Measurements from ENCODE around the gene JAGN1. TPM values are rescaled to one million over a fixed set of nuclear protein-coding genes. Genes with fewer than 3 reads are reported as not detected.
"Not testable (repeated sequence)": the region's sequence is repeated elsewhere in the genome, so short reads cannot be mapped to it uniquely, and the experiment has no call there.

Gene JAGN1
- total RNA-seq, 8 experiments from 2014 or later = 14.2 to 31.7 (median 25.2) TPM

DNA sequence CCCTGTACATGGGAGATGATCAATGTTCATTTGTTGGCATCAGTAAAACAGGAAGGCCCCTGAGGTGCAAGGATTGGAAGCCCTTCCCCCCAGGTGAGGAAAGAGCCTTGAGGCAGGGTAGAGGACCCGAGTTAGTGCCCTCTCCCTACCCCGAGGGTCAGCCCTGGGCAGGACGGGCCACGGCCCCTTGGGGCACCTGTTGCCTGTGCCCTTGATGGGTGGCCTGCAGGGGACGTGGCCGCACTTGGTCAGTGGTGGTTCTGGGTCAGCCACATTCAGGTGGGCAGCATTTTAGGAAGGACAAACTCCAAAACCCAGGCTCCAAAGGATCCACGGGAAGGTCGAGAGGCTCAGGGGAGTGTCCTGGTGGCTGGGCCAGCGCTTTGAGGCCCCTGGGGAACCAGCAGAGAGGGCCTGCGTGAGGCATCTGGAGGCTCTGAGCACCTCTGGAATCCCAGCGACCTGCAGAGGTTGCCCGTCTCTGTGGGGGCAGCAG, 30.8 kb upstream of the JAGN1 start:
- H3K27ac ChIP-seq = no peak overlapping the region
- H3K4me1 ChIP-seq (replicated peaks in 1 of 2) = peaks cover 0 to 11% of the 10 kb centered on the region in 2 donors
- in situ Hi-C loops (cut with MboI; ENCODE audit: low pct_unique_long_range_greater_than_20kb in 2 of 9, low sequenced_read_pairs in 9 of 9, unreplicated experiment in 9 of 9) = no loop called here
- 60 to 81% methylated on average over 1 to 4 of the region's 12 CpGs; no CpG with 5 or more reads in 8 of the 10 experiments for WGBS, 10 experiments
- H3K4me3 ChIP-seq = no peak overlapping the region
- no peak for ATAC-seq (replicated peaks in 6 of 8)

DNA sequence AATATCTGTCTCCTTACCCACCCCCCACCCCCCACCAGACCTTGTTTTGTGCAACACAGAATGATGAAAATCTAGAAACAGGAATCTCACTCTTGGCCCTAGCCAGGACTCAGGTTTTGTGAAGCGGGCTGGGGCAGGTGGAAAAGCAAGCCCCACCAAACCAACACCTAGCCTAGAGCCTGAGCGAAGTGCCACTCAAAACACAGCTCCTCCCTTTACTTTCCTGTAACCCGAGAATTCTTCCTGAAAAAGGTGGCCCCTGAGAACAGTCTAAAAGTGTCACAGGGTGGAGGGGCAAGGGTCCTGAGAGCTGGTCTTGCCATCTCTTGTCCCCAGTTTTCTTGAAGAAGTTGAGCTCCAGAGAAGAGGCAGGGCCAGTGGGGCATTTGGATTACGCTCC, 29.2 kb upstream of the JAGN1 start:
- no peak for ATAC-seq (replicated peaks in 6 of 8)
- H3K27ac ChIP-seq = no peak overlapping the region
- no peak overlapping the region for H3K4me3 ChIP-seq
- peaks cover 0 to 11% of the 10 kb centered on the region in 2 donors for H3K4me1 ChIP-seq (replicated peaks in 1 of 2)
- 33 to 100% (median 89%) methylated on average over 1 to 3 of the region's 4 CpGs; no CpG with 5 or more reads in 6 of the 10 experiments for WGBS, 10 experiments
- in situ Hi-C loops (cut with MboI; ENCODE audit: low pct_unique_long_range_greater_than_20kb in 2 of 9, low sequenced_read_pairs in 9 of 9, unreplicated experiment in 9 of 9) = no loop called here

DNA sequence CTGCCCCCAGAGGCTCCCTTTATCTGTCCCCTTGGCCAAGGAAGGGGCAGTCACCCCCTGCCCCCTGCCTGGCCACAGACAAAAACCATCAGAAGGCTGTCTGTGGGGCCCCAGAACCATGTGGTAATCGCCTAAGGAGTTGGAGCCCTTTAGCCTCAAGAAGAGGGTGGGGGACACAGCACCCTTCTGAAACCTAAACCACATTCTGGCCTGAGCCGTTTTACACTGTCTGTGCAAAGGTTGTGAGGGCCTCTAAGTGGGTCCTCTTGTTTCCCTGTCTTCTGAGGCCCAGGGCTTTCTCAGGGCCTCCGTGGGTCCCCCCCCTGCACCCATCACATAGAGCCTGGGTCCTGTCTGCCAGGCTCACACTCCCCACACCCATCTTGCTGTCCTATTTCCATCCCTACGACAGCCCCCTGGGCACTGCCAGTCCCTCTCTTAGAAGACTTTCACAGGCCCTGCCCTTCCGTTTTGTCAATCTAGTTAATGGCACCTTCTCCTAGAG, 28.7 kb upstream of the JAGN1 start:
- in situ Hi-C loops (cut with MboI; ENCODE audit: low pct_unique_long_range_greater_than_20kb in 2 of 9, low sequenced_read_pairs in 9 of 9, unreplicated experiment in 9 of 9) = no loop called here
- WGBS, 10 experiments = 40 to 95% (median 86%) methylated on average over 1 to 4 of the region's 5 CpGs; no CpG with 5 or more reads in 6 of the 10 experiments
- no peak overlapping the region for H3K27ac ChIP-seq
- no peak for ATAC-seq (replicated peaks in 6 of 8)
- no peak overlapping the region for H3K4me3 ChIP-seq
- H3K4me1 ChIP-seq (replicated peaks in 1 of 2) = peaks cover 0 to 11% of the 10 kb centered on the region in 2 donors

DNA sequence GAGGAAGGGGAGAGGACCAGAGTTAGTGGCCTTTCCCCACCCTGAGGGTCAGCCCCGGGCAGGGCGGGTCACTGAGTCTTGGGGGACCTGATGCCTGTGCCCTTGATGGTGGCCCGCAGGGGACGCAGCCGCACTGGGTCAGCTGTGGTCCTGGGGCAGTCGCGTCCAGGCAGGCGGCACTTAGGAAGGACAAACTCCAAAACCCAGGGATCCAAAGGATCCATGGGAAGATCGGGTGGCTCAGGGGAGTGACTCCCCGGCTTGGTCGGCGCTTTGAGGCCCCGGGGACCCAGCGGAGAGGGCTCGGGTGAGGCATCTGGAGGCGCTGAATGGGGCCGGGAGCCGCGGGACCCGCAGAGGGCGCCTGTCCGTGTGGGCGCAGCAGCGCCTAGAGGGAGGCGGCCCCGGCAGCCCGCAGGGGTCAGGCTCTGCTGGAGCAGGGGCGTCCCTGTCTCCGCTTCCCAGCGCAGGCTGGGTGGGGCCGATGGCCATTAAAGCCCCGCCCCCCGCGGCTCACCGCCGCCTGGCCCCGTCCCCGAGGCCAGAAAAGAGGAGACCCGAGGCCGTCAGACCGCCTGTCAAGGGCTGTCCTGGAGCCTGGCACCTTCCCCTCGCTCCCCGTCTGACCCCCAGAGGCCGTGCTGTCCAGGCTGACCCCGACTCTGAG, 27.9 kb upstream of the JAGN1 start:
- Histone ChIP-seq H3K27ac (no peak overlapping the region), H3K4me1 (replicated peaks in 1 of 2) (peaks cover 0 to 11% of the 10 kb centered on the region in 2 donors), H3K4me3 (no peak overlapping the region)
- in situ Hi-C loops (cut with MboI; ENCODE audit: low pct_unique_long_range_greater_than_20kb in 2 of 9, low sequenced_read_pairs in 9 of 9, unreplicated experiment in 9 of 9) = no loop called here
- peak; percentile 52 to 97 (median 89) for ATAC-seq (replicated peaks in 6 of 8)
- 84% methylated on average over 5 of the region's 45 CpGs; no CpG with 5 or more reads in 9 of the 10 experiments for WGBS, 10 experiments

DNA sequence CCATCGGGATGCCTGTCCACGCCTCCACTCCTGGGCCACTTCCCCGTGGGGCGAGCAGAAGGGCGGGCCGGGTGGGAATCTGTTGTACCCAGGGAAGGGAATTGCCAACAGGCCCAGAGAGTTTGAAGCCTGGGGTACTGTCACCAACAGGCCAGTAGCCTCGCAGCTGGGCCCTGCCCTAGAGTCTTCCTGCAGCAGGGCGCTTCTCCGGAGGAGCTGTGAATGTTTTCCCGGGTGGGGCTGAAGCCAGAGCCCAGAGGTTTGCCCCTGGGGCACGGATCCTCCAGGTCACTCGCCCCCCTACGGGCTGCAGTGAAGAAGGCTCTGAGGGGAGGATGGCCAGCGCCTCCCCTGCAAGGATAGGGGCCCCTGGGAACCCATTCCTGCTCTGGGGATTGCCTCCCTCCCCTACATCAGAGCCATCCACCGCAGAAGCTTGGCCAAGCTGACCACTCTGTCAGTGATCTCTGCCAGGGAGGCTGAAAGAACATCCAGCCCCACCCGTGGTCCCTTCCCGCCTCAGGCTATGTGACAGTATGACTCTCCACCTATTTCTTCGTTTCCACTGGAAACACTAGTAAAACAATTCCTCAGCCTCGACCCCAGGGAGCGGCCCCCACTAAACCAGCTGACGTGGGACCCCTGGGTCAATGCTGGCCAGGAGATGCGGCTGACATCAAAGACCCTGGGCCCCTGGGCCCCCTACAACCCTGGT, 27.2 kb upstream of the JAGN1 start:
- peak in 4 of 8 experiments; percentile 6 to 56 (median 16) for ATAC-seq (replicated peaks in 6 of 8)
- Histone ChIP-seq H3K4me3 (no peak overlapping the region), H3K27ac (no peak overlapping the region), H3K4me1 (replicated peaks in 1 of 2) (peaks cover 0 to 11% of the 10 kb centered on the region in 2 donors)
- in situ Hi-C loops (cut with MboI; ENCODE audit: low pct_unique_long_range_greater_than_20kb in 2 of 9, low sequenced_read_pairs in 9 of 9, unreplicated experiment in 9 of 9) = no loop called here
- 80 to 94% methylated on average over 2 to 6 of the region's 22 CpGs; no CpG with 5 or more reads in 8 of the 10 experiments for WGBS, 10 experiments

DNA sequence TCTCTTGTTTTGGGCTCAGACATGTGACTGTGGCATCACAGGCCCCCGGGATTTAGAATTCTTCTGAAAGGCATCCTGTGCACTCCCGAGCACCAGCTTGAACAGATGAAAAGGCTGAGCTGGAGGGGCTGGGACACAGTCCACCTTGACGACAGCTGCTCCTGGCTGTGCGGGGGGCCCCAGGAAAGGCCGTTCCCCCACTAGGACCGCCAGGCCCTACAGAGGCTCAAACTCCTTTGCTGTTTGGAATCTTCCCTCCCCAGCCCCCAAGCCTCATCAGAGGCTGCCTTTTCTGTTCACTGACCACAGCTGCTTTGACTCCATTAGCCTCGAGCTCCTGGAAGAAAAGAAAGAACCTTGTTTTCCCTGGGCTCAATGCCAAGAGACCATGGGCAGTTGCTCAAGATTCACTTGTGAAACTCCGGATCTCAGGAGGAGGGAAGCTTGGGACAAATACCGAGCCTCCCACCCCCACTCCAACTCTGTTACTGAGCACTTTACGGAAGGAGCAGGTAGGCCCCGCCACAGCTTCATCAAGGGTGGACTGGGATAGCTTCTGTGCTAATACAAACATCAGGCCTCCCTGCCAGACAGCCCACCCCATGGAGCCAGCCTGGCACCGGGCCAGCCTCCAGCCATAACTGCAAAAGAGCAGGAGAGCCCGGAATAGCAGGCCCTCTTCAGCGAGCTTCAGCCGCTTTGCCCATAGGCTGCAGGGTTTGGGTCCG, 26.0 kb upstream of the JAGN1 start:
- in situ Hi-C loops (cut with MboI; ENCODE audit: low pct_unique_long_range_greater_than_20kb in 2 of 9, low sequenced_read_pairs in 9 of 9, unreplicated experiment in 9 of 9) = no loop called here
- WGBS, 10 experiments = 20 to 89% (median 65%) methylated on average over 1 to 12 of the region's 16 CpGs; no CpG with 5 or more reads in 2 of the 10 experiments
- H3K4me3 ChIP-seq = no peak overlapping the region

DNA sequence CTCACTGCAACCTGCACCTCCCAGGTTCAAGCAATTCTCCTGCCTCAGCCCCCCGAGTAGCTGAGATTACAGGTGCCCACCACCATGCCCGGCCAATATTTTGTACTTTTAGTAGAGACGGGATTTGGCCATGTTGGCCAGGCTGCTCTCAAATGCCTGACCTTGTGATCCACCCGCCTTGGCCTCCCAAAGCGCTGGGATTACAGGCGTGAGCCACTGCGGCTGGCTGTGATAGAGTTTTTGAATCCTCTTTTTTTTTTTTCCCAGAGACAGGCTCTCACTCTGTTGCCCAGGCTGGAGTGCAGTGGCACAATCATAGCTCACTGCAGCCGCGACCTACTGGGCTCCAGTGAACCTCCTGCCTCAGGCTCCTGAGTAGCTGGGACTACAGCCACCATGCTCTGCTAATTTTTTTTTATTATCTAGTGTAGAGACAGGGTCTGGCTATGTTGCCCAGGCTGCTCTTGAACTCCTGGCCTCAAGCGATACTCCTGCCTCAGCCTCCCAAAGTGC, 25.2 kb upstream of the JAGN1 start:
- in situ Hi-C loops (cut with MboI; ENCODE audit: low pct_unique_long_range_greater_than_20kb in 2 of 9, low sequenced_read_pairs in 9 of 9, unreplicated experiment in 9 of 9) = not testable (repeated sequence)

More for the DNA sequence above, 26.0 kb upstream of the JAGN1 start:
- Histone ChIP-seq H3K27ac (peak overlapping the region in 1 of 2 donors; percentile 52), H3K4me1 (replicated peaks in 1 of 2) (peaks cover 0 to 11% of the 10 kb centered on the region in 2 donors)
- ATAC-seq (replicated peaks in 6 of 8) = peak in 4 of 8 experiments; percentile 19 to 80 (median 71)

DNA sequence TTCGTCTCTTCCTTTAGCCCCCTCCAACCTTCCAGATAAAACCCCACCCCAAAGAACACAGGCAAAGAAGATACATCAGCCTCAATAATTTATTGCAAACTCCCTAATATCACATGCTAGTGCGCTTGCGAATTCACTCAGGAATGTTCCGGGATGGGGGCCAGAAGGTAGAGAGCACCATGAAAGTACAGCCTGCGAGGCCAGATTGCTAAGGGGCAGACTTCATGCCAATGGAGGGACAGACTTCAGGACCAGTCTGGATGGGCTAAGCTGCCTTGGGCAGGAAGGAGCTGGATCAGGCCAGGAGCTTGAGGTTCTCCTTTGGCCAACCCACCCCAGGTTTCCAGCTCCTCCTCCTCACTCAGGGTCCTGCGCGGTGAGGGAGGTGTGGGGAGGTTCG, 23.8 kb upstream of the JAGN1 start:
- 56 to 100% (median 97%) methylated on average over 1 to 6 of the region's 8 CpGs; no CpG with 5 or more reads in 3 of the 10 experiments for WGBS, 10 experiments

More for the DNA sequence above, 25.2 kb upstream of the JAGN1 start:
- peaks cover 0 to 11% of the 10 kb centered on the region in 2 donors for H3K4me1 ChIP-seq (replicated peaks in 1 of 2)
- H3K4me3 ChIP-seq; H3K27ac ChIP-seq; ATAC-seq (replicated peaks in 6 of 8): not testable (repeated sequence)
- 80 to 100% (median 100%) methylated on average over 1 to 4 of the region's 10 CpGs; no CpG with 5 or more reads in 3 of the 10 experiments for WGBS, 10 experiments

DNA sequence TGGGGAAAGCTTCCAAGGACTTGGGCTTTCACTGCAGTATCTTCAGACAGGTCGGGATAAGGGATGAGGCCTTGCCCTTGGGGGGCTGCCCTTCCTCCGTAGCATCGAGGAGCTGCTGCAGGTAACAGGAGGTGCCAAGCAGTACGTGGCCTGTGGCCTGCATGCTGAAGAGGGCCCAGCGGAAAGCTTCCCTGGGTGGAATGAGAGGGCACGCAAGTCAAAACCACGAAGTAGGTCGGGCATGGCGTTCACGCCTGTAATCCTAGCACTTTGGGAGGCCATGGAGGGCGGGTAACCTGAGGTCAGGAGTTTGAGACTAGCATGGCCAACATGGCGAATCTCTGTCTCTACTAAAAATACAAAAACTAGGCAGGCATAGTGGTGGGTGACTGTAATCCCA, 23.3 kb upstream of the JAGN1 start:
- Histone ChIP-seq H3K4me3 (no peak overlapping the region), H3K27ac (no peak overlapping the region), H3K4me1 (replicated peaks in 1 of 2) (peaks cover 0 to 11% of the 10 kb centered on the region in 2 donors)
- no peak for ATAC-seq (replicated peaks in 6 of 8)
- in situ Hi-C loops (cut with MboI; ENCODE audit: low pct_unique_long_range_greater_than_20kb in 2 of 9, low sequenced_read_pairs in 9 of 9, unreplicated experiment in 9 of 9) = no loop called here
- 73 to 100% (median 84%) methylated on average over 1 to 4 of the region's 12 CpGs; no CpG with 5 or more reads in 4 of the 10 experiments for WGBS, 10 experiments

More for the DNA sequence above, 23.8 kb upstream of the JAGN1 start:
- Histone ChIP-seq H3K4me1 (replicated peaks in 1 of 2) (peaks cover 0 to 11% of the 10 kb centered on the region in 2 donors), H3K4me3 (no peak overlapping the region), H3K27ac (no peak overlapping the region)
- in situ Hi-C loops (cut with MboI; ENCODE audit: low pct_unique_long_range_greater_than_20kb in 2 of 9, low sequenced_read_pairs in 9 of 9, unreplicated experiment in 9 of 9) = no loop called here
- ATAC-seq (replicated peaks in 6 of 8) = no peak

DNA sequence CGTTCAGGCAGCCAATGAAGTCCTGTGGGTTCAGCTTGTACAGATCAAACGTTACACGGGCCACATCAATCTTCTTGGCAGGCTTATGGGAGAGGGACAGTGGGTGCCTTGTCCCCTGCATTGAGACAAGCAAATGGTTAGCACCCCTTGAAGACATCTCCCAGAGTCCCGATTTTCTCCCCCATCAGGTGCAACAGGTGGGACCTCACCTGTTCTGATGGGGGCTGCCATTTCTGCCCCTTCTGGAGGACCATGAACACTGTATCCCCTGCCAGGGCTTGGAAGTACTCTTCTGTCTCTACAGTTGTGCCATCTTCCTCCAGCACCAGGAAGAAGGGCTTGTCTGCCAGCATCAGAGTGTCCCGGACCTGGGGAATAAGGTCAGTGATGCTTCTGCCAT, 20.5 kb upstream of the JAGN1 start:
- in situ Hi-C loops (cut with MboI; ENCODE audit: low pct_unique_long_range_greater_than_20kb in 2 of 9, low sequenced_read_pairs in 9 of 9, unreplicated experiment in 9 of 9) = no loop called here
- no peak overlapping the region for H3K4me3 ChIP-seq
- ATAC-seq (replicated peaks in 6 of 8) = no peak
- 54 to 100% (median 72%) methylated on average over 1 to 2 of the region's 5 CpGs; no CpG with 5 or more reads in 6 of the 10 experiments for WGBS, 10 experiments
- H3K4me1 ChIP-seq (replicated peaks in 1 of 2) = no peaks in the 10 kb centered on the region
- H3K27ac ChIP-seq = no peak overlapping the region

DNA sequence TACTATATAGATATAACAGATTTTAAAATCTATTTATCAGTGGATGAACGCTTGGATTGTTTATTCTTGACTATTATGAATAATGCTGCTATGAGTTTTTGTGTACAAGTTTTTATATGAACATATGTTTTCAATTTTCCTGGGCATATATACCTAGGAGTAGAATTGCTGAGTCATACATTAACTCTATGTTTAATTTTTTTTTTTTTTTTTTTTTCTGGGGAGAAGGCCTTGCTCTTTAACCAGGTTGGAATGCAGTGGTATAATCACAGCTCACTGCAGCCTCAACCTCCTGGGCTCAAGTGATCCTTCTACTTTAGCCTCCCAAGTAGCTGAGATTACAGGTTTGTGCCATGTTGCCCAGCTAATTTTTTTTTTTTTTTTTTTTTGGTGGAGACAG, 19.4 kb upstream of the JAGN1 start:
- in situ Hi-C loops (cut with MboI; ENCODE audit: low pct_unique_long_range_greater_than_20kb in 2 of 9, low sequenced_read_pairs in 9 of 9, unreplicated experiment in 9 of 9) = no loop called here
- Histone ChIP-seq H3K4me1 (replicated peaks in 1 of 2) (no peaks in the 10 kb centered on the region), H3K27ac (no peak overlapping the region), H3K4me3 (no peak overlapping the region)
- WGBS, 10 experiments = 0 to 100% (median 73%) methylated on average over 1 of the region's 1 CpG
- ATAC-seq (replicated peaks in 6 of 8) = peak in 2 of 8 experiments; percentile 41 to 58

DNA sequence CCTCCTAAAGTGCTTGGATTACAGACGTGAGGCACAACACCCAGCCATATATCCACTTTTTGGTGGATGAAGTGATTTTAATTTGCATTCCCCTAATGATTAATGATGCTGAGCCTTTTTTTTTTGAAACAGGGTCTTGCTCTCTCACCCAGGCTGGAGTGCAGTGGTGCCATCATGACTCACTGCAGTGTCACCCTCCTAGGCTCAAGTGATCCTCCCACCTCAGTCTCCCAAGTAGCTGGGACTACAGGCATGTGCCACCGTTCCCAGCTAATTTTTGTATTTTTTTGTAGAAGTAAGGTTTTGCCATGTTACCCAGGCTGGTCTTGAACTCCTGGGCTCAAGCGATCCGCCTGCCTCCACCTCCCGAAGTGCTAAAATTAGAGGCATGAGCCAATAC, 18.3 kb upstream of the JAGN1 start:
- in situ Hi-C loops (cut with MboI; ENCODE audit: low pct_unique_long_range_greater_than_20kb in 2 of 9, low sequenced_read_pairs in 9 of 9, unreplicated experiment in 9 of 9) = not testable (repeated sequence)
- WGBS, 10 experiments = 76 to 100% (median 90%) methylated on average over 2 to 5 of the region's 5 CpGs; no CpG with 5 or more reads in 1 of the 10 experiments

More for the DNA sequence above, 18.3 kb upstream of the JAGN1 start:
- not testable (repeated sequence) for H3K4me3 ChIP-seq; H3K4me1 ChIP-seq (replicated peaks in 1 of 2); ATAC-seq (replicated peaks in 6 of 8); H3K27ac ChIP-seq

Data from motor neuron (in vitro differentiated cells).